WTC11 (cell line): Measurements from ENCODE around the gene IFNA6.

Experiments used
- CREB1 ChIP-seq: sonication (generic); formaldehyde crosslinking; IDR thresholded peaks from 2 replicates; pipeline ENCODE4 v1.8.0; 2023; ENCODE audit warnings: mild to moderate bottlenecking, missing genetic modification reagents
- ETV6 ChIP-seq: sonication (generic); formaldehyde crosslinking; IDR thresholded peaks from 2 replicates; pipeline ENCODE4 v1.8.1; 2022; ENCODE audit warnings: mild to moderate bottlenecking, missing genetic modification reagents
- GRHL2 ChIP-seq: fragments of 250-450 bp; sonication (Bioruptor Pico); IDR thresholded peaks from 2 replicates; pipeline ENCODE4 v1.8.0; 2022; ENCODE audit warnings: mild to moderate bottlenecking, moderate library complexity; ENCODE audit not compliant: insufficient replicate concordance, severe bottlenecking
- JUN ChIP-seq: sonication (generic); formaldehyde crosslinking; IDR thresholded peaks from 2 replicates; pipeline ENCODE4 v1.8.0; 2023; ENCODE audit warnings: mild to moderate bottlenecking, missing genetic modification reagents
- NFYB ChIP-seq: sonication (generic); formaldehyde crosslinking; conservative IDR thresholded peaks from 2 replicates; pipeline ENCODE4 v1.8.0; 2022; ENCODE audit warnings: low read depth, missing genetic modification reagents
- TEAD1 ChIP-seq: sonication (generic); formaldehyde crosslinking; IDR thresholded peaks from 2 replicates; pipeline ENCODE4 v1.8.0; 2022; ENCODE audit warnings: mild to moderate bottlenecking, missing genetic modification reagents
- TP53 ChIP-seq: sonication (generic); formaldehyde crosslinking; IDR thresholded peaks from 2 replicates; pipeline ENCODE4 v1.8.1; 2023; ENCODE audit warnings: mild to moderate bottlenecking, missing genetic modification reagents
- ZBTB21 ChIP-seq: sonication (generic); formaldehyde crosslinking; IDR thresholded peaks from 2 replicates; pipeline ENCODE4 v1.8.1; 2023; ENCODE audit warnings: mild to moderate bottlenecking, missing genetic modification reagents, borderline replicate concordance
- ZNF423 ChIP-seq: fragments of 250-450 bp; sonication (Bioruptor Pico); IDR thresholded peaks from 2 replicates; pipeline ENCODE4 v2.1.2; 2022; ENCODE audit warnings: mild to moderate bottlenecking, moderate library complexity
- TF ChIP-seq, protein P1 (sequence below): fragments of 200-600 bp; IDR thresholded peaks from 2 replicates; pipeline ENCODE4 v1.8.0; 2022; ENCODE audit warnings: antibody characterized with exemption
- TF ChIP-seq, protein P2 (sequence below): sonication (generic); formaldehyde crosslinking; IDR thresholded peaks from 2 replicates; pipeline ENCODE4 v1.8.0; 2022; ENCODE audit warnings: mild to moderate bottlenecking, missing genetic modification reagents
- TF ChIP-seq, protein P3 (sequence below): sonication (generic); formaldehyde crosslinking; conservative IDR thresholded peaks from 2 replicates; pipeline ENCODE4 v1.8.1; 2022; ENCODE audit warnings: mild to moderate bottlenecking, missing genetic modification reagents
- TF ChIP-seq, protein P4 (sequence below): fragments of 250-450 bp; sonication (Bioruptor Pico); IDR thresholded peaks from 2 replicates; pipeline ENCODE4 v1.8.0; 2021; ENCODE audit warnings: mild to moderate bottlenecking

DNA sequence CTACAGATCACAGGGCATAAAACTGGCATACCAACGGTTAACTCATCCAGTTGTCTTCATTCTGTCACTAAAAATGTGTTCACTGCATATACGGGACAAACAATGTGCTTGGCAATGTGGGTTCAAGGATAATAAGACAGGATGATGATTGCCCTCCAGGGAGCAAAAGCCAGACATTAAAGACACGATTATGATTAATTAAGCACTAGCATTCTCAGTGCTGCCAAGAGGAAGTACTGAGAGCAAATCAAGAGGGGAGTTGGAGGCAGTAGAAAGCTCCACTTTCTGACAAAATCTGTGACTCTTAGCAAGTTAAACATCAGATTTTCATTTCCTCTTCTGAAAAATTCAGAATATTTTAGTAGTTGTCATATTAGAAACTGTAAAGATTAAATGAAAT is 49.3 kb upstream of the IFNA6 start:
- TF ChIP-seq, protein P1, sequence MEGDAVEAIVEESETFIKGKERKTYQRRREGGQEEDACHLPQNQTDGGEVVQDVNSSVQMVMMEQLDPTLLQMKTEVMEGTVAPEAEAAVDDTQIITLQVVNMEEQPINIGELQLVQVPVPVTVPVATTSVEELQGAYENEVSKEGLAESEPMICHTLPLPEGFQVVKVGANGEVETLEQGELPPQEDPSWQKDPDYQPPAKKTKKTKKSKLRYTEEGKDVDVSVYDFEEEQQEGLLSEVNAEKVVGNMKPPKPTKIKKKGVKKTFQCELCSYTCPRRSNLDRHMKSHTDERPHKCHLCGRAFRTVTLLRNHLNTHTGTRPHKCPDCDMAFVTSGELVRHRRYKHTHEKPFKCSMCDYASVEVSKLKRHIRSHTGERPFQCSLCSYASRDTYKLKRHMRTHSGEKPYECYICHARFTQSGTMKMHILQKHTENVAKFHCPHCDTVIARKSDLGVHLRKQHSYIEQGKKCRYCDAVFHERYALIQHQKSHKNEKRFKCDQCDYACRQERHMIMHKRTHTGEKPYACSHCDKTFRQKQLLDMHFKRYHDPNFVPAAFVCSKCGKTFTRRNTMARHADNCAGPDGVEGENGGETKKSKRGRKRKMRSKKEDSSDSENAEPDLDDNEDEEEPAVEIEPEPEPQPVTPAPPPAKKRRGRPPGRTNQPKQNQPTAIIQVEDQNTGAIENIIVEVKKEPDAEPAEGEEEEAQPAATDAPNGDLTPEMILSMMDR, result no peak
- TF ChIP-seq, protein P2, sequence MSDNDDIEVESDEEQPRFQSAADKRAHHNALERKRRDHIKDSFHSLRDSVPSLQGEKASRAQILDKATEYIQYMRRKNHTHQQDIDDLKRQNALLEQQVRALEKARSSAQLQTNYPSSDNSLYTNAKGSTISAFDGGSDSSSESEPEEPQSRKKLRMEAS (CRISPR knock-in tag), result no peak
- no peak for TF ChIP-seq CREB1 (CRISPR knock-in tag)
- no peak for TF ChIP-seq JUN (CRISPR knock-in tag)
- TF ChIP-seq TEAD1 (CRISPR knock-in tag), result no peak
- no peak for TF ChIP-seq GRHL2 (CRISPR knock-in tag)
- TF ChIP-seq NFYB, result no peak
- TF ChIP-seq ETV6, result no peak
- TF ChIP-seq TP53, result no peak
- TF ChIP-seq ZNF423 (CRISPR knock-in tag), result no peak
- TF ChIP-seq ZBTB21 (CRISPR knock-in tag), result no peak
- TF ChIP-seq, protein P3, sequence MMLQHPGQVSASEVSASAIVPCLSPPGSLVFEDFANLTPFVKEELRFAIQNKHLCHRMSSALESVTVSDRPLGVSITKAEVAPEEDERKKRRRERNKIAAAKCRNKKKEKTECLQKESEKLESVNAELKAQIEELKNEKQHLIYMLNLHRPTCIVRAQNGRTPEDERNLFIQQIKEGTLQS (CRISPR knock-in tag), result no peak
- TF ChIP-seq, protein P4, sequence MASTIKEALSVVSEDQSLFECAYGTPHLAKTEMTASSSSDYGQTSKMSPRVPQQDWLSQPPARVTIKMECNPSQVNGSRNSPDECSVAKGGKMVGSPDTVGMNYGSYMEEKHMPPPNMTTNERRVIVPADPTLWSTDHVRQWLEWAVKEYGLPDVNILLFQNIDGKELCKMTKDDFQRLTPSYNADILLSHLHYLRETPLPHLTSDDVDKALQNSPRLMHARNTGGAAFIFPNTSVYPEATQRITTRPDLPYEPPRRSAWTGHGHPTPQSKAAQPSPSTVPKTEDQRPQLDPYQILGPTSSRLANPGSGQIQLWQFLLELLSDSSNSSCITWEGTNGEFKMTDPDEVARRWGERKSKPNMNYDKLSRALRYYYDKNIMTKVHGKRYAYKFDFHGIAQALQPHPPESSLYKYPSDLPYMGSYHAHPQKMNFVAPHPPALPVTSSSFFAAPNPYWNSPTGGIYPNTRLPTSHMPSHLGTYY, result no peak
